Lower lobe of right lung (tissue), 2 donors: ENCODE measurements around the gene PREP. TPM values are rescaled to one million over a fixed set of nuclear protein-coding genes. Genes with fewer than 3 reads are reported as not detected.
"Not testable (repeated sequence)": the region's sequence is repeated elsewhere in the genome, so short reads cannot be mapped to it uniquely, and the experiment has no call there.

Source experiments
- ATAC-seq, 2 donors: fragments of 200-7000 bp; cut with Tn5 transposase; one replicate each; pipeline ENCODE4 v1.9.1; 2020 to 2022; ENCODE audit warnings: mild to moderate bottlenecking in 2 of 2, moderate library complexity in 2 of 2
- DNase-seq: peaks from one replicate; pipeline ENCODE4 v3.0.0-alpha.2; 2020
- H3K27ac ChIP-seq: fragments of 200-600 bp; one replicate; pipeline ENCODE4 v1.8.0; 2022
- H3K27me3 ChIP-seq: fragments of 200-600 bp; one replicate; pipeline ENCODE4 v1.8.0; 2022; ENCODE audit warnings: low read depth
- H3K36me3 ChIP-seq: fragments of 200-600 bp; one replicate; pipeline ENCODE4 v1.8.0; 2022; ENCODE audit warnings: mild to moderate bottlenecking
- H3K4me1 ChIP-seq: fragments of 200-600 bp; one replicate; pipeline ENCODE4 v1.8.0; 2022
- H3K4me3 ChIP-seq: fragments of 200-600 bp; one replicate; pipeline ENCODE4 v1.8.0; 2022; ENCODE audit warnings: mild to moderate bottlenecking
- H3K9me3 ChIP-seq: fragments of 200-600 bp; one replicate; pipeline ENCODE4 v1.8.0; 2022
- intact Hi-C: fragments of 100-400 bp; cut with DNase I; formaldehyde crosslinking; loops from one replicate; pipeline ENCODE4 v1.11.0; 2022
- total RNA-seq: library from RNA; stranded (reverse); fragmentation: NEBNext Ultra II Directional; extraction: Animal tissue kit (Norgen Biotek cat#: 25700); gene quantifications from one replicate; pipeline ENCODE4 v1.2.1, GENCODE V29; 2021
- TF ChIP-seq, protein P1 (sequence below): fragments of 200-600 bp; IDR thresholded peaks from one replicate; pipeline ENCODE4 v1.8.0; 2022; ENCODE audit warnings: antibody characterized with exemption, mild to moderate bottlenecking
- donor health status: DM: no; HTN: yes; CAD: no; lungs with severe emphysema.

The PREP gene
- total RNA-seq, 1 donor from 2014 or later, result 30.0 TPM

DNA sequence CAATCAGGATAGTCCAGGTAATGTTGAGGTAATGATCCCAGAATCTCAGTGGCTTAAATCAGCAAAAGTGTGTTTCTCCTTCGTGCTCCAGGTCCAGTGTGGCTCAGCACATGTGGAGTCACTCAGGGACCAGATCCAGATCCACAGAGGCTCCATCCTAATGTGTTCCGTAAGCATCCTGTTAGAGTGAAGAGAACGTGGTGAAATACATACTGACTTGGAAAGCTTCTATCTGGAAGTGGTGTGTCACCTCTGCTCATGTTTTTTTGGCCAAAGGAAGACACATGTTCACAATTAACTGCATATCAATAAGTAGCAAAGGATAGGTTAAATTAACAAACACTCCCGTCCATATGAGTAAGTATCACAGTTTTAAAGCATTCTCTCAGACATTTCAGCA is 26.8 kb upstream of the PREP start:
- no peaks in the 10 kb centered on the region for H3K27me3 ChIP-seq
- H3K27ac ChIP-seq, result no peak overlapping the region
- peaks cover 12% of the 10 kb centered on the region for H3K4me1 ChIP-seq
- no peak for ATAC-seq
- TF ChIP-seq, protein P1, sequence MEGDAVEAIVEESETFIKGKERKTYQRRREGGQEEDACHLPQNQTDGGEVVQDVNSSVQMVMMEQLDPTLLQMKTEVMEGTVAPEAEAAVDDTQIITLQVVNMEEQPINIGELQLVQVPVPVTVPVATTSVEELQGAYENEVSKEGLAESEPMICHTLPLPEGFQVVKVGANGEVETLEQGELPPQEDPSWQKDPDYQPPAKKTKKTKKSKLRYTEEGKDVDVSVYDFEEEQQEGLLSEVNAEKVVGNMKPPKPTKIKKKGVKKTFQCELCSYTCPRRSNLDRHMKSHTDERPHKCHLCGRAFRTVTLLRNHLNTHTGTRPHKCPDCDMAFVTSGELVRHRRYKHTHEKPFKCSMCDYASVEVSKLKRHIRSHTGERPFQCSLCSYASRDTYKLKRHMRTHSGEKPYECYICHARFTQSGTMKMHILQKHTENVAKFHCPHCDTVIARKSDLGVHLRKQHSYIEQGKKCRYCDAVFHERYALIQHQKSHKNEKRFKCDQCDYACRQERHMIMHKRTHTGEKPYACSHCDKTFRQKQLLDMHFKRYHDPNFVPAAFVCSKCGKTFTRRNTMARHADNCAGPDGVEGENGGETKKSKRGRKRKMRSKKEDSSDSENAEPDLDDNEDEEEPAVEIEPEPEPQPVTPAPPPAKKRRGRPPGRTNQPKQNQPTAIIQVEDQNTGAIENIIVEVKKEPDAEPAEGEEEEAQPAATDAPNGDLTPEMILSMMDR, result no peak
- no peaks in the 10 kb centered on the region for H3K36me3 ChIP-seq
- H3K4me3 ChIP-seq, result no peak overlapping the region
- intact Hi-C loops, result no loop called here
- DNase-seq, result no peak
- H3K9me3 ChIP-seq, result no peaks in the 10 kb centered on the region

DNA sequence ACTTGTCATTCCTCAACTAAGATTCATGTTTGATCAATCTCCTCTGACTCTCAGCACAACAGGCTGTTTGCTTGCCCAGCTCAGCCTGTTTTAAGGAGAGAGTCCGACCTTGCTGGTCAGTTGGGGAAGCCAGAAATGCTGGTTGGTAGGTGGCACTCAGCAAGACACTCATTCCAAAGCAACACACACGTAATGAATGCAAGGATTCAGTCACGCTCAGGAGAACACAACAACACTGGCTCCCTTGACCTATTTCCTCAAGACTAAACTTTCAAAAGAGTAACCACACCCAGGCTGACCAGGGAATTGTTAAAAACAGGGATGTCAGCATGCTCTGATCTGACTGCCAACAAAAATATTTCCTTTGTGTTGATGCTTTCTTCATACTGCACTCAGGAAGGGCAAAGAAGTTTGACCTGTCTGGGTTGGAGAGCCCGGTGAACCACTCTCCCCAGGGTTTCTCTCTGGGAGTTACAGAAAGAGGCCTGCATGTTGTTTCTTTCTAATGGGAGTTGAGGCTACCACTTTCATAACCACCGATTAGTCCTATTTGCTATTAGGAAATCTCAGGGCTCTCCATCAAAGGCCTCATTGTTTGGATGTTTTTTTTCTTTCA is 25.6 kb upstream of the PREP start:
- DNase-seq (no peak), ATAC-seq (peak; percentile 81 to 85)
- Histone ChIP-seq H3K4me3 (no peak overlapping the region), H3K4me1 (peaks cover 12% of the 10 kb centered on the region), H3K36me3 (no peaks in the 10 kb centered on the region), H3K27me3 (no peaks in the 10 kb centered on the region), H3K27ac (peak overlapping the region; percentile 28), H3K9me3 (no peaks in the 10 kb centered on the region)
- TF ChIP-seq, protein P1, result no peak
- intact Hi-C loops, result no loop called here

DNA sequence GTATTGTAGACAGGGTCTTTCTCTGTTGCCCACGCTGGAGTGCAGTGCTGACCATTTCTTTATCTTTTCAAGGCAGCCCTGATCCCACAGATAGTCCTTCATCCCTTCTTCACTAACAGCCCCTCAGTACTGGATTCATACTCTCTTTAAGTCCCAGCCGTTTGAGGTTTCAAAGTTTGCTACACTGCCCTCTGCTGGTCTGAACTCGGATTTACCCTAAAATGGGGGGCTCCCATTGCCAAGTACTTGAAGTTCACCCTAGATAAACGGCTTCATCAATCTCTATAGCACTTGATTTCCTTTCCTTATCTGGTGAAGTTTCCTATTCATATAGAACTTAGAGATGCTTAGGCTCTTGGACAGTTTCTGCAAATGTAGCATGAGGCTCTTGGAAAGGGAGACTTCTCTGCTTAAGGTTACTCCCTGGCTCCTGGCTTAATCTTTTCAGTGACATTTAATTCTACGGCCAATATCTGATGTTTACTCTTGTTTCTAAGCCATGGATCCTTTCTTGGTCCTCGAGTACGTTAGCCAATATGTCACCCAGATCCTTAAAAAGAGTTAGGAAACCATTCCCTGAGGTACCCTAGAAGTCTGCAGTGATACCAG is 21.4 kb upstream of the PREP start:
- ATAC-seq, result peak; percentile 68 to 71
- no peak for DNase-seq

DNA sequence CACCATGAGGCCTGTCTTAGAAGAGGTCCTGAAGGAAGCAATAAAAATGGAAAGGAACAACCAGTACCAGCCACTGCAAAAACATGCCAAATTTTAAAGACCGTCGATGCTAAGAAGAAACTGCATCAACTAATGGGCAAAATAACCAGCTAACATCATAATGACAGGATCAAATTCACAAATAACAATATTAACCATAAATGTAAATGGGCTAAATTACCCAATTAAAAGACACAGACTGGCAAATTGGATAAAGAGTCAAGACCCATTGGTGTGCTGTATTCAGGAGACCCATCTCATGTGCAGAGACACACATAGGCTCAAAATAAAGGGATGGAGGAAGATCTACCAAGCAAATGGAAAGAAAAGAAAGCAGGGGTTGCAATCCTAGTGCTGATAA is 14.1 kb upstream of the PREP start:
- H3K36me3 ChIP-seq, H3K4me1 ChIP-seq, DNase-seq, H3K4me3 ChIP-seq, H3K9me3 ChIP-seq, ATAC-seq, H3K27ac ChIP-seq, H3K27me3 ChIP-seq, intact Hi-C loops: not testable (repeated sequence)

More for the DNA sequence above, 21.4 kb upstream of the PREP start:
- Histone ChIP-seq H3K27ac (no peak overlapping the region), H3K4me1 (peaks cover 12% of the 10 kb centered on the region), H3K27me3 (no peaks in the 10 kb centered on the region), H3K36me3 (no peaks in the 10 kb centered on the region), H3K4me3 (no peak overlapping the region), H3K9me3 (no peaks in the 10 kb centered on the region)
- intact Hi-C loops, result no loop called here
- TF ChIP-seq, protein P1, result peak; percentile 69

DNA sequence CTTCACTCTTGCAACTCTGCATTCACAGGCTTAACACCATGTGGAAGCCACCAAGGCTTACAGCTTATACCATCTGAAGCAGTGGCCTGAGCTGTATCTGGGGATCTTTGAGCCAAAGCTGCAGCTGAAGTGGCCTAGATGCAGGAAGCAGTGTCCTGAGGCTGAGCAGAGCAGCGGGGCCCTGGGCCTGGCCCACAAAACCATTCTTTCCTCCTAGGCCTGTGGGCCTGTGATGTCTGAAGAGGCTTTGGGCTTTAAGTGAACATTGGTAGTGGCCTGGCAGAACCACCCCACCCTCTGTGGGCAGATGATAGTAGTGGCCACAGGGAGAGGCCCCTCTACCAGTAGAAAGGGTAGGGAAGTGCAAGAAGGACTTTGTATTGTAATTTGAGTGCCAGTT is 6.9 kb upstream of the PREP start:
- H3K9me3 ChIP-seq, result no peaks in the 10 kb centered on the region
- no peaks in the 10 kb centered on the region for H3K36me3 ChIP-seq
- H3K27ac ChIP-seq, result no peak overlapping the region
- no peaks in the 10 kb centered on the region for H3K4me1 ChIP-seq
- no peak overlapping the region for H3K4me3 ChIP-seq
- peaks cover 8% of the 10 kb centered on the region for H3K27me3 ChIP-seq
- TF ChIP-seq, protein P1, result no peak
- intact Hi-C loops, result no loop called here
- no peak for ATAC-seq
- DNase-seq, result no peak
